Measurements from ENCODE around the gene EIF2AK2. TPM values are rescaled to one million over a fixed set of nuclear protein-coding genes. Genes with fewer than 3 reads are reported as not detected.

EIF2AK2 gene
- total RNA-seq, 6 donors from 2014 or later = 20.8 to 42.3 (median 29.5) TPM

DNA sequence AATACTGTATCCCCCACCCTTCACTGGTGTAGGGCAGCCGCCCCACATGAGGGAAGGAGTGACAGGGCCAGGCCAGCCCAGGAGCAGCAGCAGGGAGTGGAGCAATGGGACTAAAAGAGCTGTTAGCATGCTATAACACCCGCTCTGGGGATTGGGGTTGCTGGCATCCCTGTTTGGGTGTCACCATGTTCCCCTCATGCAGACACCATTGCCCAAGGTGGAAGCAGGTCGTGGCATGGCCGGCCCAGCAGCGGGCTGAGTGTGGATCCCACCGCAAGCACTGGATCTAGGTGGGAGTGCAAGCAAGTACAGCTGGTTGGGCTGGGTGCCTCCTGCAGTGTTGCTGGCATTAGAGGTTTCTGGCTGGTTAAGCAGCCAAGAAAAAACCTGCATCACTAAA is 35.0 kb upstream of the EIF2AK2 start:
- ATAC-seq (ENCODE audit: low FRiP score in 2 of 2) (no peak), DNase-seq (peak in 1 of 2 donors; percentile 53)
- no peak overlapping the region for H3K27ac ChIP-seq
- peaks cover 0 to 3% (median under 1%) of the 10 kb centered on the region in 4 donors for H3K4me1 ChIP-seq
- no peaks in the 10 kb centered on the region for H3K27me3 ChIP-seq
- H3K9me3 ChIP-seq = no peaks in the 10 kb centered on the region
- 86 to 92% methylated on average over 6 of the region's 6 CpGs for WGBS, 2 donors
- H3K4me3 ChIP-seq = no peak overlapping the region
- TF ChIP-seq POLR2AphosphoS5 (IDR thresholded peaks at IDR 0.05) (no peak), EP300 (IDR thresholded peaks at IDR 0.05) (no peak), POLR2A (IDR thresholded peaks at IDR 0.05) (no peak)
- TF ChIP-seq, protein P1, sequence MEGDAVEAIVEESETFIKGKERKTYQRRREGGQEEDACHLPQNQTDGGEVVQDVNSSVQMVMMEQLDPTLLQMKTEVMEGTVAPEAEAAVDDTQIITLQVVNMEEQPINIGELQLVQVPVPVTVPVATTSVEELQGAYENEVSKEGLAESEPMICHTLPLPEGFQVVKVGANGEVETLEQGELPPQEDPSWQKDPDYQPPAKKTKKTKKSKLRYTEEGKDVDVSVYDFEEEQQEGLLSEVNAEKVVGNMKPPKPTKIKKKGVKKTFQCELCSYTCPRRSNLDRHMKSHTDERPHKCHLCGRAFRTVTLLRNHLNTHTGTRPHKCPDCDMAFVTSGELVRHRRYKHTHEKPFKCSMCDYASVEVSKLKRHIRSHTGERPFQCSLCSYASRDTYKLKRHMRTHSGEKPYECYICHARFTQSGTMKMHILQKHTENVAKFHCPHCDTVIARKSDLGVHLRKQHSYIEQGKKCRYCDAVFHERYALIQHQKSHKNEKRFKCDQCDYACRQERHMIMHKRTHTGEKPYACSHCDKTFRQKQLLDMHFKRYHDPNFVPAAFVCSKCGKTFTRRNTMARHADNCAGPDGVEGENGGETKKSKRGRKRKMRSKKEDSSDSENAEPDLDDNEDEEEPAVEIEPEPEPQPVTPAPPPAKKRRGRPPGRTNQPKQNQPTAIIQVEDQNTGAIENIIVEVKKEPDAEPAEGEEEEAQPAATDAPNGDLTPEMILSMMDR (IDR thresholded peaks at IDR 0.05) = no peak
- H3K36me3 ChIP-seq = no peaks in the 10 kb centered on the region

DNA sequence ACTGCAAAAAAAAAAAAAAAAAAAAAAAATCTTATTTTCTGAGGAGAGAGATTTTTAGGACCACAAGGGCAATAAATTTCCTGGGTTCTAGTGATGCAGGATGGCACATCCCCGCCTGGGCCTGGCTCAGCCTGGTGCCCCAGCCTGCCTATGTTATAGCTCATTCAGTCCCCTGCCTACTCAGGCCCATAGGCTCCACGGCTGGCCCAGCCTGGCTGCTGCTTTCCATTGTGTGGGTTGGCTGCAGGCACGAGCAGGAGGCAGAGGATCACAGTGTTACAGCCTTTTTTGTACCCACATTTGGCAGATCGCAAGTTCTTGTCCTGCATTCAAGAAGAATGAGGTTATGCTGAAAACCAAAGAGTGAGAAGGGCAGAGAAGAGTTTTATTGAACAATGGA is 34.5 kb upstream of the EIF2AK2 start:
- no peak for ATAC-seq (ENCODE audit: low FRiP score in 2 of 2)
- H3K27ac ChIP-seq = no peak overlapping the region
- H3K4me1 ChIP-seq = peaks cover 0 to 3% (median 0%) of the 10 kb centered on the region in 4 donors
- peak in 1 of 2 donors; percentile 59 for DNase-seq
- no peak for TF ChIP-seq POLR2A (IDR thresholded peaks at IDR 0.05)
- no peak overlapping the region for H3K4me3 ChIP-seq
- WGBS, 2 donors = 86 to 89% methylated on average over 4 of the region's 4 CpGs
- H3K9me3 ChIP-seq = no peaks in the 10 kb centered on the region
- no peaks in the 10 kb centered on the region for H3K27me3 ChIP-seq
- H3K36me3 ChIP-seq = no peaks in the 10 kb centered on the region

- Histone ChIP-seq H3K27me3 (no peaks in the 10 kb centered on the region), H3K4me3 (no peak overlapping the region), H3K9me3 (no peaks in the 10 kb centered on the region), H3K36me3 (no peaks in the 10 kb centered on the region), H3K27ac (peak overlapping the region in 2 of 4 donors; percentile 34 to 80), H3K4me1 (peaks cover 0 to 3% (median 0%) of the 10 kb centered on the region in 4 donors)
- DNase-seq (no peak), ATAC-seq (ENCODE audit: low FRiP score in 2 of 2) (no peak)
- TF ChIP-seq POLR2AphosphoS5 (IDR thresholded peaks at IDR 0.05) (no peak), EP300 (IDR thresholded peaks at IDR 0.05) (no peak)
- TF ChIP-seq, protein P1 (IDR thresholded peaks at IDR 0.05) = no peak
- 66 to 83% methylated on average over 4 of the region's 4 CpGs for WGBS, 2 donors
These were observed 33.5 kb upstream of the EIF2AK2 start for GRCh38 chr2:37190290-37190689.

DNA sequence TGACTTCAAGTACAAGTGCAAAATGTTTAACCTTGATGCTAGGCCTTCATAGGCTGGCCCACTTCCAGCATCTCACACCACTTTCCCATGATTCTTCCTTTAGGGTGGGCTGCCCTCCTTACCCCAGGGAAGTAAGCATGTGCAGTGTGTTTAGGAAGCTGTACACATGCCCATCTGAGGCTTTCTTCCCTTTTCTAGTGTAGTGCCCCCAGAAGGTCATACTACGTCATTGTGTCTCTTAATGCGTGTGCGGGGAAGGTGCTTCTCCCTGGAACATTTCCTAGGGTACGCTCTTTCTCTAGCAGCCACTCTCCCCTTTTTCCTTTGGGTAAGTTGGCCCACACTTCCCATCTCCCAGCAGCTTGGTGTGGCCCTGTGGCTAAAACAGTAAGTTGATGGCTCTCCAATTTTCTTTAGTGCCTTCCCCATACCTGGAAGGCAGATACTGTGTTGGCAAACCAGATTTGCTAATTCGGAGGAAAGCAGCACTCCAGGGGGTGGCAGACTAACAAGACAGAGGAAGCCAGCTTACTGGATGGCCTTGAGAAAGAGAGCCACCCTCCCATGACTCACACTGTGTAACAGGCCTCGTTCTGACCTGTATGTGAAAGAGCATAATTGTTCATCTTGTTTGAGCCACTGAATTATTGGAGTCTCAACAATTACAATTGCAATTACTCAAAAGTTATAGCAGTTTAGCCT is 32.8 kb upstream of the EIF2AK2 start:
- Histone ChIP-seq H3K9me3 (no peaks in the 10 kb centered on the region), H3K36me3 (no peaks in the 10 kb centered on the region), H3K27me3 (no peaks in the 10 kb centered on the region), H3K4me3 (no peak overlapping the region), H3K27ac (peak overlapping the region in 3 of 4 donors; percentile 14 to 80 (median 34)), H3K4me1 (peaks cover 0 to 3% (median 0%) of the 10 kb centered on the region in 4 donors)
- peak in 1 of 2 donors; percentile 60 for DNase-seq
- ATAC-seq (ENCODE audit: low FRiP score in 2 of 2) = peak; percentile 57 to 70
- 69 to 76% methylated on average over 6 of the region's 6 CpGs for WGBS, 2 donors
- TF ChIP-seq POLR2A (IDR thresholded peaks at IDR 0.05) = no peak
- TF ChIP-seq EP300 (IDR thresholded peaks at IDR 0.05) = no peak
- no peak for TF ChIP-seq POLR2AphosphoS5 (IDR thresholded peaks at IDR 0.05)
- TF ChIP-seq, protein P1 (IDR thresholded peaks at IDR 0.05) = no peak

DNA sequence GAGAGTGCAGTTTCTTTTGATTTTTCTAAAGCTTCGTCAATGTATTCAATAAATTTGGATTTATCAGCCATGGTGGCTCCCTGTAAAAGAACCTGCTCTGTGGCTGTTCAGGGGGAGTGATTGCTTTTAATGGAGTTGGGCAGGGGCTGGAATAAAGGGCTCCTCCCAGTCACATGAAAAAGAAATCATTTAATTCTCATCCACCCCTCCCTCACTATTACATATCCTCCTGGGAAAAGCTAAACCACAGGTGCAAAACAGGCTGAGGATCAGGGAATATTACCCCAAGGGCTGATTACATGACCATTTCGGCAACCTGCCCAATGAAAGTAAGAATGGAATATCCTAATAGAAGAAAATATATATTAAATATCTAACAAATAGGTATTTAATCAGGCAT is 31.8 kb upstream of the EIF2AK2 start, which contains the start of gene SULT6B1:
Gene SULT6B1 (minus strand): TSS at position 101 of the 400 bp plus-strand sequence. CDS start 30 bp downstream, at position 71.
- Histone ChIP-seq H3K4me3 (no peak within 1 kb of the TSS), H3K27me3 (no peaks in the 10 kb centered on the region), H3K4me1 (peaks cover 0 to 3% (median 0%) of the 10 kb centered on the region in 4 donors), H3K36me3 (no peaks in the 10 kb centered on the region), H3K27ac (peak within 1 kb of the TSS in 2 of 4 donors; percentile 34 to 80), H3K9me3 (no peaks in the 10 kb centered on the region)
- TF ChIP-seq POLR2A (IDR thresholded peaks at IDR 0.05) (no peak), POLR2AphosphoS5 (IDR thresholded peaks at IDR 0.05) (no peak), EP300 (IDR thresholded peaks at IDR 0.05) (no peak)
- TF ChIP-seq, protein P1 (IDR thresholded peaks at IDR 0.05) = no peak
- DNase-seq (no peak), ATAC-seq (ENCODE audit: low FRiP score in 2 of 2) (no peak)
- WGBS, 2 donors = 95 to 96% methylated on average over 2 of the region's 2 CpGs
